Aorta (tissue), 5 donors: ENCODE data around the gene GEMIN7. TPM values are rescaled to one million over a fixed set of nuclear protein-coding genes. Genes with fewer than 3 reads are reported as not detected.

Experiments used
- ATAC-seq: fragments of 200-7000 bp; cut with Tn5 transposase; one replicate; pipeline ENCODE4 v1.9.1; 2022; ENCODE audit warnings: moderate library complexity; ENCODE audit not compliant: low FRiP score
- DNase-seq, 2 donors: peaks; one replicate each; pipeline ENCODE4 v3.0.0-alpha.2; 2020
- H3K27ac ChIP-seq, 2 donors: one replicate each; pipeline ENCODE4 v1.5.1; 2013; ENCODE audit warnings: low read length in 2 of 2, mild to moderate bottlenecking in 2 of 2, moderate library complexity in 2 of 2, control low read depth in 1 of 2, inconsistent platforms in 1 of 2, low read depth in 1 of 2
- H3K27me3 ChIP-seq, 2 donors: one replicate each; pipeline ENCODE4 v1.6.1; 2013; ENCODE audit warnings: control low read depth in 1 of 2, low read length in 1 of 2, mild to moderate bottlenecking in 1 of 2, moderate library complexity in 1 of 2; ENCODE audit not compliant: insufficient read depth in 2 of 2, control insufficient read depth in 1 of 2
- H3K36me3 ChIP-seq, 2 donors: one replicate each; pipeline ENCODE4 v1.6.1; 2013; ENCODE audit warnings: control low read depth in 1 of 2, low read length in 1 of 2, mild to moderate bottlenecking in 1 of 2; ENCODE audit not compliant: insufficient read depth in 2 of 2, control insufficient read depth in 1 of 2
- H3K4me1 ChIP-seq, 2 donors: one replicate each; pipeline ENCODE4 v1.6.1; 2013; ENCODE audit warnings: low read length in 2 of 2, control low read depth in 1 of 2, mild to moderate bottlenecking in 1 of 2, moderate library complexity in 1 of 2; ENCODE audit not compliant: insufficient read depth in 2 of 2, control insufficient read depth in 1 of 2
- H3K4me3 ChIP-seq, 2 donors: one replicate each; pipeline ENCODE4 v1.5.1; 2013; ENCODE audit warnings: low read length in 2 of 2, control low read depth in 1 of 2, mild to moderate bottlenecking in 1 of 2
- H3K9me3 ChIP-seq: one replicate; pipeline ENCODE4 v1.6.1; 2013; ENCODE audit warnings: mild to moderate bottlenecking, low read length; ENCODE audit not compliant: control insufficient read depth
- WGBS, 2 donors: extraction: QIAGEN DNeasy Blood & Tissue Kit; methylation state at CpG; one replicate each; pipeline ENCODE4 v1.1.7; 2013; 5-methylcytosine and 5-hydroxymethylcytosine counted together
- intact Hi-C, 2 donors: fragments of 100-400 bp; cut with DNase I; formaldehyde crosslinking; loops; one replicate each; pipeline versions ENCODE4 v1.14.2 to v1.15.0; 2022
- polyA plus RNA-seq, 2 donors: library from polyadenylated mRNA; stranded (reverse); fragments of 200-250 nt; gene quantifications; one replicate each; pipeline ENCODE4 v1.2.3, GENCODE V29; 2013
- total RNA-seq, 2 donors: library from RNA; stranded (reverse); fragmentation: NEBNext Ultra II Directional; extraction: Animal tissue kit (Norgen Biotek cat#: 25700); gene quantifications; one replicate each; pipeline ENCODE4 v1.2.1, GENCODE V29; 2021
- donor health status: healthy with polysubstance abuse.
- donor health status: Bipolar disorder and iron deficiency.
- donor health status: DM: no; HTN: no; CAD: no.
- donor health status: DM: no; HTN: no; CAD: no.
- donor health status: DM: yes; HTN: yes; CAD: no.

GEMIN7 gene
- total and polyA plus RNA-seq, 4 donors, result 6.4 to 13.5 (median 10.2) TPM

GRCh38 chr19:45070214-45070613, 8.8 kb upstream of the GEMIN7 start:
- ATAC-seq (no peak), DNase-seq (no peak)
- no peak overlapping the region for H3K27ac ChIP-seq
- H3K4me1 ChIP-seq, result no peaks in the 10 kb centered on the region
- H3K9me3 ChIP-seq, result no peaks in the 10 kb centered on the region
- no peaks in the 10 kb centered on the region for H3K27me3 ChIP-seq
- WGBS, 2 donors, result 88 to 89% methylated on average over 6 of the region's 6 CpGs
- intact Hi-C loops, result no loop called here
- no peak overlapping the region for H3K4me3 ChIP-seq
- peaks cover 3 to 9% of the 10 kb centered on the region in 2 donors for H3K36me3 ChIP-seq

DNA sequence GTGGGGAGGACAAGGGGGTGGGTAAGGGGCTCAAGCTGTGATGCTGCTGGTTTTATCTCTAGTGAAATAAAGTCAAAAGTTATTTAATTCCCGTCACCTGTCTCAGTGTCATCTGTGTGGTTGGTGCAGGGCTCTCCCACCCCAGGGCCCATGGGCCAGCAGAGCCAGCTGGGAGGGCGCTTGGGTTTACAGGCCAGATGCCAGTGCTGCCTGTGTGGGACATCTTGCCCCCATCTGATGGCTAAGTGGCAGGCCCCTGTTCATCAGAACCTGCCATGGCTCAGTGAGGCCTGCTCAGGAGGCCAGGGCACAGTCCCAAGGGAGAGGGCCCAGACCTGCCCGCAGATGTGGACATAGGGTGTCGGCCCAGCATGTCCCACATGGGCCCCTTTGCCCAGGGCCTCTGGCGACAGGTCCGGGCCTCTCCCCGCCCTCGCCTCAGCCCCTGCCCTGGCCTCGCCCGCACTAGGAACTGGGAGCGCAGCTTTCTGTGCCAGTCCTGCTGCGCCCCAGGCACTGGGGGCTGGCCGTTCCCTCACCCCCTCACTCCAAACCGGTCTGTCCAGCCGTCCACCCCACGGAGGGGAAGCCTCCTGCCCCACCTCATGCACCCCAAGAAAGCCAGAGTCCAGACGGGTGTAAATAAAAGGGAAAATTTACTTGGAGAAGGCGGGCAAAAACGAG, 8.1 kb upstream of the GEMIN7 start:
- Histone ChIP-seq H3K36me3 (peaks cover 3 to 9% of the 10 kb centered on the region in 2 donors), H3K4me3 (no peak overlapping the region), H3K9me3 (no peaks in the 10 kb centered on the region), H3K27me3 (no peaks in the 10 kb centered on the region), H3K4me1 (no peaks in the 10 kb centered on the region), H3K27ac (no peak overlapping the region)
- no peak for ATAC-seq
- DNase-seq, result no peak
- WGBS, 2 donors, result 89 to 90% methylated on average over 19 of the region's 19 CpGs
- intact Hi-C loops, result no loop called here

DNA sequence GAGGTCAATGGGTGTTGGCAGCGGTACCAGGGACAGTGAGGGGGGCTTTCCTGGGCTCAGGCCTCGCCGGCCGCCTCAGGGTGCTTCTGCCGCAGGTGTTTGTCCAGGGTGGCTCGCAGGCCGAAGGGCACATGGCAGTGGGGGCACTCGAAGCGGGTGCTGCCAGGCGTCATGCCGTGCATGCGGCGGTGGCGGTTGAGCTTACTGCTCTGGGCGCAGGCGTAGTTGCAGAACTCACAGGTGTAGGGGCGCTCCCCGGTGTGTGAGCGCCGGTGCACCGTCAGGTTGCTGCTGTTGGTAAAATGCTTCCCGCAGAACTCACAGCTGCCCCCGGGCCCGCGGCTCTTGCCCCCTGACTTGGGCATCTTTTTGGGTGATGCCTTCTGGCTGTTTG, 7.5 kb upstream of the GEMIN7 start:
- ATAC-seq (no peak), DNase-seq (no peak)
- no peaks in the 10 kb centered on the region for H3K27me3 ChIP-seq
- no peak overlapping the region for H3K27ac ChIP-seq
- H3K4me3 ChIP-seq, result no peak overlapping the region
- WGBS, 2 donors, result 94 to 96% methylated on average over 25 of the region's 25 CpGs
- H3K36me3 ChIP-seq, result peaks cover 3 to 9% of the 10 kb centered on the region in 2 donors
- H3K9me3 ChIP-seq, result no peaks in the 10 kb centered on the region
- intact Hi-C loops, result no loop called here
- no peaks in the 10 kb centered on the region for H3K4me1 ChIP-seq

- no peak for ATAC-seq
- intact Hi-C loops, result no loop called here
- no peak for DNase-seq
- Histone ChIP-seq H3K9me3 (no peaks in the 10 kb centered on the region), H3K4me3 (no peak overlapping the region), H3K36me3 (peaks cover 2 to 9% of the 10 kb centered on the region in 2 donors), H3K4me1 (no peaks in the 10 kb centered on the region), H3K27ac (no peak overlapping the region), H3K27me3 (no peaks in the 10 kb centered on the region)
- 79 to 85% methylated on average over 34 of the region's 34 CpGs for WGBS, 2 donors
Observed at GRCh38 chr19:45071969-45072790, 6.9 kb upstream of the GEMIN7 start.

- no peaks in the 10 kb centered on the region for H3K4me1 ChIP-seq
- H3K27ac ChIP-seq, result no peak overlapping the region
- no peaks in the 10 kb centered on the region for H3K27me3 ChIP-seq
- H3K9me3 ChIP-seq, result no peaks in the 10 kb centered on the region
- H3K4me3 ChIP-seq, result no peak overlapping the region
- no peak for ATAC-seq
- DNase-seq, result no peak
- 72 to 79% methylated on average over 11 of the region's 11 CpGs for WGBS, 2 donors
- peaks cover under 1 to 2% of the 10 kb centered on the region in 2 donors for H3K36me3 ChIP-seq
- intact Hi-C loops, result loop anchor here in 1 of 2 donors (5.0 kb wide), 1 partner anchor 38 kb away; the partner anchor contains the start of gene CLASRP
Observed at GRCh38 chr19:45074744-45075300, 4.2 kb upstream of the GEMIN7 start.

- ATAC-seq, result peak; percentile 53
Observed at GRCh38 chr19:45075301-45076028, 3.6 kb upstream of the GEMIN7 start.

GRCh38 chr19:45076029-45076850, 2.8 kb upstream of the GEMIN7 start, which contains the start of gene ZNF296:
Gene ZNF296, minus strand, starts transcription at chr19:45076478. Its CDS starts 105 bp downstream, at chr19:45076373.
- no peak within 1 kb of the TSS for H3K4me3 ChIP-seq
- DNase-seq, result peak; percentile 82 to 89
- intact Hi-C loops, result loop anchor here in 1 of 2 donors (5.0 kb wide), 1 partner anchor 39 kb away; the partner anchor contains the start of gene CLASRP
- no peaks in the 10 kb centered on the region for H3K4me1 ChIP-seq
- no peaks in the 10 kb centered on the region for H3K9me3 ChIP-seq
- no peak within 1 kb of the TSS for H3K27ac ChIP-seq
- no peaks in the 10 kb centered on the region for H3K36me3 ChIP-seq
- H3K27me3 ChIP-seq, result no peaks in the 10 kb centered on the region
- ATAC-seq, result peak; percentile 59
- 2% methylated on average over 48 to 81 of the region's 81 CpGs for WGBS, 2 donors

More at GRCh38 chr19:45075301-45076028, 3.6 kb upstream of the GEMIN7 start:
- no peaks in the 10 kb centered on the region for H3K9me3 ChIP-seq
- no peak overlapping the region for H3K27ac ChIP-seq
- no peak overlapping the region for H3K4me3 ChIP-seq
- intact Hi-C loops, result loop anchor here in 1 of 2 donors (5.0 kb wide), 1 partner anchor 38 kb away; the partner anchor contains the start of gene CLASRP
- peak; percentile 85 to 89 for DNase-seq
- H3K4me1 ChIP-seq, result no peaks in the 10 kb centered on the region
- H3K27me3 ChIP-seq, result no peaks in the 10 kb centered on the region
- peaks cover 0 to under 1% of the 10 kb centered on the region in 2 donors for H3K36me3 ChIP-seq
- WGBS, 2 donors, result 24% methylated on average over 20 to 26 of the region's 26 CpGs
